Suprapubic skin (tissue), 4 donors: Measurements from ENCODE around the gene SHC3. TPM values are rescaled to one million over a fixed set of nuclear protein-coding genes. Genes with fewer than 3 reads are reported as not detected.

Experiments
- DNase-seq, 2 donors: peaks; one replicate each; pipeline ENCODE4 v3.0.0-alpha.2; 2019; ENCODE audit warnings: low spot score in 2 of 2
- H3K27ac ChIP-seq: fragments of 200-600 bp; sonication (generic); one replicate; pipeline ENCODE4 v1.5.1; 2019
- H3K27me3 ChIP-seq: fragments of 200-600 bp; sonication (generic); one replicate; pipeline ENCODE4 v1.5.1; 2019
- H3K36me3 ChIP-seq: fragments of 200-600 bp; sonication (generic); one replicate; pipeline ENCODE4 v1.5.1; 2019
- H3K4me1 ChIP-seq: fragments of 200-600 bp; sonication (generic); one replicate; pipeline ENCODE4 v1.5.1; 2019
- H3K4me3 ChIP-seq: fragments of 200-600 bp; sonication (generic); one replicate; pipeline ENCODE4 v1.5.1; 2019; ENCODE audit warnings: mild to moderate bottlenecking
- H3K9me3 ChIP-seq: fragments of 200-600 bp; sonication (generic); one replicate; pipeline ENCODE4 v1.5.1; 2019
- EP300 ChIP-seq: sonication (generic); formaldehyde crosslinking; IDR thresholded peaks from one replicate; pipeline ENCODE4 v1.6.1; 2017; ENCODE audit warnings: antibody characterized with exemption
- POLR2A ChIP-seq, 2 donors: fragments of 450-650 bp; IDR thresholded peaks; one replicate each; pipeline ENCODE4 v1.6.1; 2017; ENCODE audit warnings: antibody characterized with exemption in 2 of 2, mild to moderate bottlenecking in 2 of 2, moderate library complexity in 2 of 2
- POLR2AphosphoS5 ChIP-seq, 3 donors: sonication (generic); formaldehyde crosslinking; IDR thresholded peaks; one replicate each; pipeline ENCODE4 v1.6.1; 2017; ENCODE audit warnings: antibody characterized with exemption in 3 of 3
- WGBS: methylation state at CpG from one replicate; pipeline ENCODE4 v1.1.5; 2018; 5-methylcytosine and 5-hydroxymethylcytosine counted together
- total RNA-seq, 4 donors: library from RNA; depleted of rRNA; stranded (reverse); fragments of >200 nt; gene quantifications; one replicate each; pipeline ENCODE4 v1.1.0, GENCODE V29; 2016
- TF ChIP-seq, protein P1 (sequence below), 2 donors: fragments of 200-600 bp in 1 of 2; fragments of 450-650 bp in 1 of 2; sonication (generic) in 1 of 2; IDR thresholded peaks; one replicate each; pipeline ENCODE4 v1.5.1; 2016 to 2019; ENCODE audit warnings: antibody characterized with exemption in 2 of 2, mild to moderate bottlenecking in 1 of 2, moderate library complexity in 1 of 2

Gene SHC3
- total RNA-seq, 4 donors from 2014 or later, result 1.7 to 6.0 (median 3.2) TPM

GRCh38 chr9:89194421-89195130 lies 16.0 kb upstream of the SHC3 start:
- peaks cover 14% of the 10 kb centered on the region for H3K9me3 ChIP-seq
- no peaks in the 10 kb centered on the region for H3K36me3 ChIP-seq
- no peaks in the 10 kb centered on the region for H3K4me1 ChIP-seq
- no peak for DNase-seq
- no peak overlapping the region for H3K27ac ChIP-seq
- WGBS, result 81% methylated on average over 4 of the region's 4 CpGs
- TF ChIP-seq, protein P1, sequence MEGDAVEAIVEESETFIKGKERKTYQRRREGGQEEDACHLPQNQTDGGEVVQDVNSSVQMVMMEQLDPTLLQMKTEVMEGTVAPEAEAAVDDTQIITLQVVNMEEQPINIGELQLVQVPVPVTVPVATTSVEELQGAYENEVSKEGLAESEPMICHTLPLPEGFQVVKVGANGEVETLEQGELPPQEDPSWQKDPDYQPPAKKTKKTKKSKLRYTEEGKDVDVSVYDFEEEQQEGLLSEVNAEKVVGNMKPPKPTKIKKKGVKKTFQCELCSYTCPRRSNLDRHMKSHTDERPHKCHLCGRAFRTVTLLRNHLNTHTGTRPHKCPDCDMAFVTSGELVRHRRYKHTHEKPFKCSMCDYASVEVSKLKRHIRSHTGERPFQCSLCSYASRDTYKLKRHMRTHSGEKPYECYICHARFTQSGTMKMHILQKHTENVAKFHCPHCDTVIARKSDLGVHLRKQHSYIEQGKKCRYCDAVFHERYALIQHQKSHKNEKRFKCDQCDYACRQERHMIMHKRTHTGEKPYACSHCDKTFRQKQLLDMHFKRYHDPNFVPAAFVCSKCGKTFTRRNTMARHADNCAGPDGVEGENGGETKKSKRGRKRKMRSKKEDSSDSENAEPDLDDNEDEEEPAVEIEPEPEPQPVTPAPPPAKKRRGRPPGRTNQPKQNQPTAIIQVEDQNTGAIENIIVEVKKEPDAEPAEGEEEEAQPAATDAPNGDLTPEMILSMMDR (IDR thresholded peaks at IDR 0.05), result no peak
- TF ChIP-seq POLR2A (IDR thresholded peaks at IDR 0.05), result no peak
- no peak overlapping the region for H3K4me3 ChIP-seq
- H3K27me3 ChIP-seq, result no peaks in the 10 kb centered on the region

DNA sequence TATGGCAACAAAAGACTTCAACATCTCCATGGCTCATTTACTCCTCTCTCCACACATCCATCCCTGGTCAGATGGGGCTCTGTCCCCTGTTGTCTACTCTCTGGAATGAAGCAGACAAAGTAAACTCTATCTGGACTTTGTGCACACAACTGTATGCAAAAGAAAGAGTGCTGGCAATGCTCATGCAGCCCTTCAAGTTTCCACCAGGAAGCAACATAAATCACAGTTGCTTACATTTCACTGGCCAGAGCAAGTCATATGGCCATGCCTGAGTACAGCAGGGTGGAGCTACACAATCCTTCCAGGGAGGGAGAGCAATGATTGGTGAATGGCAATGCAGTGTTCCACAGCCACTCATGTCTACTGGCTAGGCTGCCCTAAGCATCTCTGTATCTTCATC lies 12.4 kb upstream of the SHC3 start:
- Histone ChIP-seq H3K27ac (no peak overlapping the region), H3K4me1 (no peaks in the 10 kb centered on the region), H3K27me3 (no peaks in the 10 kb centered on the region), H3K4me3 (no peak overlapping the region), H3K9me3 (peaks cover 3% of the 10 kb centered on the region), H3K36me3 (no peaks in the 10 kb centered on the region)
- TF ChIP-seq POLR2A (IDR thresholded peaks at IDR 0.05), result no peak
- TF ChIP-seq POLR2AphosphoS5 (IDR thresholded peaks at IDR 0.05), result no peak
- no peak for TF ChIP-seq EP300
- TF ChIP-seq, protein P1 (IDR thresholded peaks at IDR 0.05), result no peak
- no peak for DNase-seq

DNA sequence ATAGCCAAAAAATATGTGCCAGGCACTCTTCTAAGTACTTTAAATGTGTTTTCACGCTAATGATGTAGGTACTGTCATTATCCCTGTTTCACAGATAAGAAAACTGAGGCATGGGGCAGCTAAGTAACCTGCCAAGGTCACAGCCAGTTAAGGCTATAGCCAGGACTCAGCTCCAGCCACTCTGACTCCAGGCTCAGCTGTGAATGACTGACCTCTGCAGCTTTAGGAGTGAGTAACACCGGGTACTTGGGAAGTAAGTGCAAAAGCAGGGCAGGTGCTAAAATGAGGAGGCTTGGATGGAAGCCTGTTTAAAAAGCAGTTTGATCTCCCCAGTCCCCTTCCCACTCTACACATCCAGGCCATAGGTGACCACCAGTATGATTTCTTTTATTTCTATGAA lies 10.6 kb upstream of the SHC3 start:
- Histone ChIP-seq H3K4me1 (no peaks in the 10 kb centered on the region), H3K9me3 (peaks cover 3% of the 10 kb centered on the region), H3K36me3 (no peaks in the 10 kb centered on the region), H3K4me3 (no peak overlapping the region), H3K27ac (no peak overlapping the region), H3K27me3 (peaks cover 3% of the 10 kb centered on the region)
- no peak for DNase-seq
- 80% methylated on average over 2 of the region's 2 CpGs for WGBS
- TF ChIP-seq, protein P1 (IDR thresholded peaks at IDR 0.05), result no peak
- TF ChIP-seq POLR2AphosphoS5 (IDR thresholded peaks at IDR 0.05), result no peak
- TF ChIP-seq EP300, result no peak
- TF ChIP-seq POLR2A (IDR thresholded peaks at IDR 0.05), result no peak

GRCh38 chr9:89187950-89188349 lies 9.3 kb upstream of the SHC3 start:
- H3K4me1 ChIP-seq, result no peaks in the 10 kb centered on the region
- DNase-seq, result no peak
- peaks cover 3% of the 10 kb centered on the region for H3K27me3 ChIP-seq
- TF ChIP-seq, protein P1 (IDR thresholded peaks at IDR 0.05), result no peak
- no peak for TF ChIP-seq POLR2AphosphoS5 (IDR thresholded peaks at IDR 0.05)
- no peak for TF ChIP-seq POLR2A (IDR thresholded peaks at IDR 0.05)
- TF ChIP-seq EP300, result no peak
- no peaks in the 10 kb centered on the region for H3K36me3 ChIP-seq
- 91% methylated on average over 1 of the region's 1 CpG for WGBS
- no peak overlapping the region for H3K27ac ChIP-seq
- peaks cover 3% of the 10 kb centered on the region for H3K9me3 ChIP-seq
- no peak overlapping the region for H3K4me3 ChIP-seq

DNA sequence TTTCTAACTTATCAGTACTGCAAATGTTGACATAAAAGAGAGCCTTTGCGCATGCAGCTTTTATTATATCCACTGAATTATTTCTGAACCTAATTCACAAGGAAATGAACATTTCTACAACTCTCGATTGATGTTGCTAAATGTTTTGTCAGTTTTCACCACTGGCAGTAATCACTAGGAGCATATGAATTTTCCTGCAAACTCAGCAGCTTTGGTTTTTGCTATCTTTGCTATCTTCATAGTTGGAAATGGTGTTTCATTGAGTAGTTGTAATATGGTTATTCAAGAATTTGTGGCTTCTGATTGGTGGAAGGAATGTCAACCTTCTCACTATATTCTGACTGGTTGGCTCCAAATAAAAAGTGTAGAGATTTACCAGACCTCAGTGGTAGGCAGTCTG lies 8.9 kb upstream of the SHC3 start:
- Histone ChIP-seq H3K27ac (no peak overlapping the region), H3K9me3 (peaks cover 3% of the 10 kb centered on the region), H3K4me1 (no peaks in the 10 kb centered on the region), H3K27me3 (peaks cover 3% of the 10 kb centered on the region), H3K4me3 (no peak overlapping the region), H3K36me3 (no peaks in the 10 kb centered on the region)
- WGBS, result 88% methylated on average over 2 of the region's 2 CpGs
- TF ChIP-seq POLR2AphosphoS5 (IDR thresholded peaks at IDR 0.05) (no peak), POLR2A (IDR thresholded peaks at IDR 0.05) (no peak), EP300 (no peak)
- TF ChIP-seq, protein P1 (IDR thresholded peaks at IDR 0.05), result no peak
- no peak for DNase-seq
